ENCODE measurements around the gene DMRTC1B.
"Not testable (repeated sequence)": the region's sequence is repeated elsewhere in the genome, so short reads cannot be mapped to it uniquely, and the experiment has no call there.

The DMRTC1B gene

DNA sequence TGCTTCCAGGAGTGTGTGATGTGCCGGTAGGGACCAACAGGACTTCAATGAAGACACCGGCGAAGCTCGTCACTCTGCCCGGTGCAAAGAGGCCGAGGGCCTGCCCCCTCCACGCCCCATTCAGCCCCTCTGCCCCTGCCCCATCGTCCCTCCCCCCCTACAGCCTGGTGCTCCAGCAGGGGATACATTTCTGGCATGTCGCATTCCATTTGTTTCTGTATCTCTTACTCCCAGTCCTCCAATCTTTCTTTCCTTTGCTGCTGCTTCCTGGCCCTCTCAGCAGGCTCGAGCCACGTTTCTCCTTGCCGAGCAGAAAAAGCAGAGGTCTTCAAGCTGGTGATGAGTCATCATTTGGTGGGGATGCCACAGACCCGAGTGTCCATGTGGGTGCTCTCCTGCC lies 31.4 kb downstream of the DMRTC1B start, which contains the start of gene FAM236D:
Gene FAM236D, minus strand, starts transcription at position 101 of the 400 bp plus-strand sequence. Its CDS starts 100 bp downstream, at position 1.
- H3K9me3 ChIP-seq (ENCODE audit: low read depth, low read length); H3K27ac ChIP-seq; H3K36me3 ChIP-seq (ENCODE audit: insufficient read depth, low read length); H3K9ac ChIP-seq (ENCODE audit: insufficient read length); H3K4me3 ChIP-seq; DNase-seq (ENCODE audit: low read depth, low spot score): not testable (repeated sequence)

GRCh38 chrX:72830701-72831100 lies 54.0 kb downstream of the DMRTC1B start:
- H3K9me3 ChIP-seq (ENCODE audit: low read depth, low read length); H3K27ac ChIP-seq; H3K9ac ChIP-seq (ENCODE audit: insufficient read length); DNase-seq (ENCODE audit: low read depth, low spot score); H3K36me3 ChIP-seq (ENCODE audit: insufficient read depth, low read length); H3K4me3 ChIP-seq: not testable (repeated sequence)

- H3K4me3 ChIP-seq; H3K9me3 ChIP-seq (ENCODE audit: low read depth, low read length); H3K9ac ChIP-seq (ENCODE audit: insufficient read length); H3K27ac ChIP-seq; H3K36me3 ChIP-seq (ENCODE audit: insufficient read depth, low read length); DNase-seq (ENCODE audit: low read depth, low spot score): not testable (repeated sequence)
These were observed 60.8 kb downstream of the DMRTC1B start for GRCh38 chrX:72837532-72837931.

GRCh38 chrX:72882898-72883297 lies 106.2 kb downstream of the DMRTC1B start:
- not testable (repeated sequence) for H3K27ac ChIP-seq; H3K36me3 ChIP-seq (ENCODE audit: insufficient read depth, low read length); H3K4me3 ChIP-seq; H3K9me3 ChIP-seq (ENCODE audit: low read depth, low read length); H3K9ac ChIP-seq (ENCODE audit: insufficient read length); DNase-seq (ENCODE audit: low read depth, low spot score)

GRCh38 chrX:72889740-72890139 lies 113.0 kb downstream of the DMRTC1B start:
- H3K4me3 ChIP-seq; H3K36me3 ChIP-seq (ENCODE audit: insufficient read depth, low read length); H3K27ac ChIP-seq; H3K9me3 ChIP-seq (ENCODE audit: low read depth, low read length); H3K9ac ChIP-seq (ENCODE audit: insufficient read length); DNase-seq (ENCODE audit: low read depth, low spot score): not testable (repeated sequence)
